KOPT-K1 (cell line): ENCODE data around the gene REV3L.
"Not testable (repeated sequence)": the region's sequence is repeated elsewhere in the genome, so short reads cannot be mapped to it uniquely, and the experiment has no call there.

ENCODE experiments used
- H3K27ac ChIP-seq: fragments of 200-600 bp; sonication (generic); 2 replicates; pipeline ENCODE4 v1.5.1; 2016; ENCODE audit warnings: antibody characterized with exemption, mild to moderate bottlenecking, low read depth, low read length; ENCODE audit not compliant: poor library complexity, severe bottlenecking
- H3K36me3 ChIP-seq: fragments of 200-600 bp; sonication (generic); 2 replicates; pipeline ENCODE4 v1.5.1; 2017; ENCODE audit warnings: antibody characterized with exemption, mild to moderate bottlenecking, low read length, moderate library complexity; ENCODE audit not compliant: insufficient read depth
- H3K9me3 ChIP-seq: fragments of 200-600 bp; sonication (generic); 2 replicates; pipeline ENCODE4 v1.5.1; 2017; ENCODE audit warnings: antibody characterized with exemption, low read length, mild to moderate bottlenecking; ENCODE audit not compliant: insufficient read depth, poor library complexity, severe bottlenecking

REV3L gene

GRCh38 chr6:111482959-111483735 lies at the start of gene REV3L:
Gene REV3L (minus strand): TSS chr6:111483218. CDS start chr6:111482888, 330 bp downstream.
- Histone ChIP-seq H3K27ac (peak within 1 kb of the TSS; percentile 87), H3K36me3 (no peaks in the 10 kb centered on the region), H3K9me3 (no peaks in the 10 kb centered on the region)

GRCh38 chr6:111531185-111531584 lies 48.2 kb upstream of the REV3L start:
- Histone ChIP-seq H3K27ac (peak overlapping the region; percentile 28), H3K9me3 (no peaks in the 10 kb centered on the region), H3K36me3 (no peaks in the 10 kb centered on the region)

GRCh38 chr6:111530667-111531066 lies 47.6 kb upstream of the REV3L start:
- Histone ChIP-seq H3K27ac (peak overlapping the region; percentile 28), H3K9me3 (no peaks in the 10 kb centered on the region), H3K36me3 (no peaks in the 10 kb centered on the region)

- Histone ChIP-seq H3K27ac (peak overlapping the region; percentile 28), H3K36me3 (no peaks in the 10 kb centered on the region), H3K9me3 (no peaks in the 10 kb centered on the region)
Observed at GRCh38 chr6:111530218-111530617, 47.2 kb upstream of the REV3L start.

- Histone ChIP-seq H3K36me3 (no peaks in the 10 kb centered on the region), H3K27ac (no peak overlapping the region), H3K9me3 (no peaks in the 10 kb centered on the region)
Observed at GRCh38 chr6:111527367-111527766, 44.3 kb upstream of the REV3L start.

GRCh38 chr6:111524735-111525134 lies 41.7 kb upstream of the REV3L start:
- Histone ChIP-seq H3K27ac (no peak overlapping the region), H3K36me3 (no peaks in the 10 kb centered on the region), H3K9me3 (no peaks in the 10 kb centered on the region)

GRCh38 chr6:111524252-111524651 lies 41.2 kb upstream of the REV3L start:
- Histone ChIP-seq H3K27ac (no peak overlapping the region), H3K36me3 (no peaks in the 10 kb centered on the region), H3K9me3 (no peaks in the 10 kb centered on the region)

- Histone ChIP-seq H3K36me3 (no peaks in the 10 kb centered on the region), H3K27ac (no peak overlapping the region), H3K9me3 (no peaks in the 10 kb centered on the region)
Observed at GRCh38 chr6:111523484-111524167, 40.6 kb upstream of the REV3L start.

- Histone ChIP-seq H3K9me3 (no peaks in the 10 kb centered on the region), H3K27ac (peak overlapping the region; percentile 29), H3K36me3 (no peaks in the 10 kb centered on the region)
Observed at GRCh38 chr6:111522393-111523020, 39.5 kb upstream of the REV3L start.

- no peaks in the 10 kb centered on the region for H3K36me3 ChIP-seq
- H3K27ac ChIP-seq = peak overlapping the region; percentile 29
- H3K9me3 ChIP-seq = no peaks in the 10 kb centered on the region
Observed at GRCh38 chr6:111521497-111522270, 38.7 kb upstream of the REV3L start.

- Histone ChIP-seq H3K9me3 (no peaks in the 10 kb centered on the region), H3K27ac (no peak overlapping the region), H3K36me3 (no peaks in the 10 kb centered on the region)
Observed at GRCh38 chr6:111520524-111520923, 37.5 kb upstream of the REV3L start.

- Histone ChIP-seq H3K36me3 (no peaks in the 10 kb centered on the region), H3K9me3 (no peaks in the 10 kb centered on the region), H3K27ac (no peak overlapping the region)
Observed at GRCh38 chr6:111517965-111518364, 34.9 kb upstream of the REV3L start.

GRCh38 chr6:111515259-111515658 lies 32.2 kb upstream of the REV3L start:
- Histone ChIP-seq H3K36me3 (no peaks in the 10 kb centered on the region), H3K9me3 (no peaks in the 10 kb centered on the region), H3K27ac (no peak overlapping the region)

- not testable (repeated sequence) for H3K27ac ChIP-seq, H3K36me3 ChIP-seq, H3K9me3 ChIP-seq
Observed at GRCh38 chr6:111514531-111514930, 31.5 kb upstream of the REV3L start.

GRCh38 chr6:111507219-111507618 lies 24.2 kb upstream of the REV3L start:
- not testable (repeated sequence) for H3K27ac ChIP-seq, H3K9me3 ChIP-seq, H3K36me3 ChIP-seq
